Natural killer cell treated with Interleukin-12 subunit alpha and Interleukin-12 subunit beta and Interleukin-15 and Interleukin-18, amount 100 ng/mL, for 72 hours (primary cell): ENCODE measurements around the gene CDK5RAP3. TPM values are rescaled to one million over a fixed set of nuclear protein-coding genes. Genes with fewer than 3 reads are reported as not detected.
A peak's percentile ranks its signal among the peaks of the same experiment; 100 is the strongest.

Source experiments
- ATAC-seq, 2 donors: fragments of 150-1000 bp; cut with Tn5 transposase in 1 of 2; sonication (Bioruptor Pico), chemical (Tn5 transposase) in 1 of 2; 2 replicates each; pipeline ENCODE4 v1.10.0; 2021
- DNase-seq: peaks from one replicate; pipeline ENCODE4 v3.0.0; 2022; ENCODE audit warnings: low spot score
- H3K27ac Mint-ChIP-seq, 2 donors: 1 replicate in 1 of 2; 2 replicates in 1 of 2; pipeline ENCODE4 v1.8.0; 2022; ENCODE audit warnings: mixed read lengths in 2 of 2, mild to moderate bottlenecking in 1 of 2, moderate library complexity in 1 of 2
- H3K27me3 Mint-ChIP-seq, 2 donors: 1 replicate in 1 of 2; 2 replicates in 1 of 2; pipeline ENCODE4 v1.8.0; 2022; ENCODE audit warnings: mixed read lengths in 2 of 2
- H3K36me3 Mint-ChIP-seq: one replicate; pipeline ENCODE4 v1.8.0; 2022; ENCODE audit warnings: mixed read lengths
- H3K4me1 Mint-ChIP-seq, 2 donors: 1 replicate in 1 of 2; 2 replicates in 1 of 2; pipeline ENCODE4 v1.8.0; 2022; ENCODE audit warnings: low read depth in 2 of 2, mixed read lengths in 2 of 2, mild to moderate bottlenecking in 1 of 2
- H3K4me3 Mint-ChIP-seq: one replicate; pipeline ENCODE4 v1.8.0; 2022; ENCODE audit warnings: mixed read lengths
- H3K9me3 Mint-ChIP-seq: 2 replicates; pipeline ENCODE4 v1.8.0; 2022; ENCODE audit warnings: mixed read lengths
- total RNA-seq, 2 donors: library from RNA; stranded (reverse); gene quantifications; one replicate each; pipeline ENCODE4 v1.2.3, GENCODE V29; 2022

CDK5RAP3 gene
- total RNA-seq, 2 donors from 2014 or later = 150 to 278 TPM

- Mint-ChIP-seq H3K27ac (peak overlapping the region in 1 of 2 donors; percentile 9), H3K4me1 (peaks cover 0 to 14% of the 10 kb centered on the region in 2 donors), H3K4me3 (no peak overlapping the region), H3K36me3 (no peaks in the 10 kb centered on the region), H3K9me3 (no peaks in the 10 kb centered on the region), H3K27me3 (peaks cover 16 to 20% of the 10 kb centered on the region in 2 donors)
- peak in 1 of 2 donors; percentile 61 for ATAC-seq
- DNase-seq = no peak
These were observed 31.5 kb downstream of the CDK5RAP3 start for GRCh38 chr17:48002266-48002915.

GRCh38 chr17:48002916-48003416 is 32.1 kb downstream of the CDK5RAP3 start:
- Mint-ChIP-seq H3K27me3 (peaks cover 19 to 20% of the 10 kb centered on the region in 2 donors), H3K9me3 (no peaks in the 10 kb centered on the region), H3K4me3 (no peak overlapping the region), H3K27ac (peak overlapping the region in 1 of 2 donors; percentile 9), H3K36me3 (no peaks in the 10 kb centered on the region), H3K4me1 (peaks cover 0 to 14% of the 10 kb centered on the region in 2 donors)
- ATAC-seq (no peak), DNase-seq (no peak)

- DNase-seq (no peak), ATAC-seq (no peak)
- Mint-ChIP-seq H3K4me3 (no peak overlapping the region), H3K9me3 (no peaks in the 10 kb centered on the region), H3K36me3 (no peaks in the 10 kb centered on the region), H3K27ac (no peak overlapping the region), H3K4me1 (peaks cover 0 to 14% of the 10 kb centered on the region in 2 donors), H3K27me3 (peaks cover 23% of the 10 kb centered on the region in 2 donors)
These were observed 32.7 kb downstream of the CDK5RAP3 start for GRCh38 chr17:48003417-48004151.

GRCh38 chr17:48004983-48005382 is 34.1 kb downstream of the CDK5RAP3 start:
- H3K4me1 Mint-ChIP-seq = peaks cover 0 to 14% of the 10 kb centered on the region in 2 donors
- no peaks in the 10 kb centered on the region for H3K36me3 Mint-ChIP-seq
- H3K9me3 Mint-ChIP-seq = no peaks in the 10 kb centered on the region
- no peak for DNase-seq
- H3K27me3 Mint-ChIP-seq = peaks cover 27 to 32% of the 10 kb centered on the region in 2 donors
- no peak overlapping the region for H3K4me3 Mint-ChIP-seq
- peak in 1 of 2 donors; percentile 33 for ATAC-seq
- H3K27ac Mint-ChIP-seq = no peak overlapping the region

GRCh38 chr17:48006936-48007709 is 36.2 kb downstream of the CDK5RAP3 start:
- ATAC-seq (no peak), DNase-seq (no peak)
- H3K36me3 Mint-ChIP-seq = no peaks in the 10 kb centered on the region
- no peaks in the 10 kb centered on the region for H3K9me3 Mint-ChIP-seq
- no peak overlapping the region for H3K27ac Mint-ChIP-seq
- peaks cover 4 to 20% of the 10 kb centered on the region in 2 donors for H3K4me1 Mint-ChIP-seq
- peaks cover 37 to 47% of the 10 kb centered on the region in 2 donors for H3K27me3 Mint-ChIP-seq
- no peak overlapping the region for H3K4me3 Mint-ChIP-seq

GRCh38 chr17:48010193-48010592 is 39.3 kb downstream of the CDK5RAP3 start:
- no peaks in the 10 kb centered on the region for H3K36me3 Mint-ChIP-seq
- ATAC-seq (no peak), DNase-seq (no peak)
- H3K9me3 Mint-ChIP-seq = no peaks in the 10 kb centered on the region
- peaks cover 40 to 62% of the 10 kb centered on the region in 2 donors for H3K27me3 Mint-ChIP-seq
- H3K4me1 Mint-ChIP-seq = peaks cover 4 to 7% of the 10 kb centered on the region in 2 donors
- H3K4me3 Mint-ChIP-seq = no peak overlapping the region
- H3K27ac Mint-ChIP-seq = no peak overlapping the region

GRCh38 chr17:48011405-48012150 is 40.7 kb downstream of the CDK5RAP3 start:
- ATAC-seq (peak in 1 of 2 donors; percentile 58), DNase-seq (no peak)
- Mint-ChIP-seq H3K9me3 (no peaks in the 10 kb centered on the region), H3K27me3 (peaks cover 40 to 63% of the 10 kb centered on the region in 2 donors), H3K4me1 (peaks cover 4 to 7% of the 10 kb centered on the region in 2 donors), H3K27ac (no peak overlapping the region), H3K4me3 (peak overlapping the region; percentile 73), H3K36me3 (no peaks in the 10 kb centered on the region)

- peak overlapping the region; percentile 73 for H3K4me3 Mint-ChIP-seq
- no peaks in the 10 kb centered on the region for H3K9me3 Mint-ChIP-seq
- H3K27me3 Mint-ChIP-seq = peaks cover 36 to 58% of the 10 kb centered on the region in 2 donors
These were observed 41.2 kb downstream of the CDK5RAP3 start for GRCh38 chr17:48012151-48012520.

GRCh38 chr17:48012654-48013053 is 41.7 kb downstream of the CDK5RAP3 start:
- Mint-ChIP-seq H3K4me3 (peak overlapping the region; percentile 73), H3K36me3 (no peaks in the 10 kb centered on the region), H3K4me1 (peaks cover 7% of the 10 kb centered on the region in 2 donors), H3K9me3 (no peaks in the 10 kb centered on the region), H3K27me3 (peaks cover 34 to 53% of the 10 kb centered on the region in 2 donors), H3K27ac (no peak overlapping the region)
- peak in 1 of 2 donors; percentile 12 for ATAC-seq
- DNase-seq = no peak

More at GRCh38 chr17:48012151-48012520, 41.2 kb downstream of the CDK5RAP3 start:
- DNase-seq (no peak), ATAC-seq (peak; percentile 85 to 88)
- Mint-ChIP-seq H3K27ac (no peak overlapping the region), H3K36me3 (no peaks in the 10 kb centered on the region), H3K4me1 (peaks cover 4 to 7% of the 10 kb centered on the region in 2 donors)

- H3K4me3 Mint-ChIP-seq = no peak overlapping the region
- ATAC-seq = no peak
- no peaks in the 10 kb centered on the region for H3K36me3 Mint-ChIP-seq
- DNase-seq = no peak
- H3K27me3 Mint-ChIP-seq = peaks cover 33 to 46% of the 10 kb centered on the region in 2 donors
- H3K4me1 Mint-ChIP-seq = peaks cover 7 to 9% of the 10 kb centered on the region in 2 donors
- no peaks in the 10 kb centered on the region for H3K9me3 Mint-ChIP-seq
- no peak overlapping the region for H3K27ac Mint-ChIP-seq
These were observed 43.1 kb downstream of the CDK5RAP3 start for GRCh38 chr17:48013876-48014594.

- DNase-seq = no peak
- peaks cover 7 to 9% of the 10 kb centered on the region in 2 donors for H3K4me1 Mint-ChIP-seq
These were observed 43.7 kb downstream of the CDK5RAP3 start for GRCh38 chr17:48014595-48015111.

GRCh38 chr17:48016112-48016511 is 45.2 kb downstream of the CDK5RAP3 start:
- ATAC-seq (no peak), DNase-seq (no peak)
- Mint-ChIP-seq H3K4me3 (no peak overlapping the region), H3K4me1 (peaks cover 5 to 9% of the 10 kb centered on the region in 2 donors), H3K27me3 (peaks cover 29 to 36% of the 10 kb centered on the region in 2 donors), H3K27ac (no peak overlapping the region), H3K9me3 (no peaks in the 10 kb centered on the region), H3K36me3 (no peaks in the 10 kb centered on the region)

More at GRCh38 chr17:48014595-48015111, 43.7 kb downstream of the CDK5RAP3 start:
- Mint-ChIP-seq H3K4me3 (no peak overlapping the region), H3K36me3 (no peaks in the 10 kb centered on the region), H3K27me3 (peaks cover 32 to 43% of the 10 kb centered on the region in 2 donors), H3K9me3 (no peaks in the 10 kb centered on the region), H3K27ac (no peak overlapping the region)
- ATAC-seq = no peak
